ENCODE measurements around the gene AK5. TPM values are rescaled to one million over a fixed set of nuclear protein-coding genes. Genes with fewer than 3 reads are reported as not detected.
A peak's percentile ranks its signal among the peaks of the same experiment; 100 is the strongest.

The AK5 gene
- total RNA-seq, 6 donors from 2014 or later: 0.10 to 0.74 TPM; not detected in 4

GRCh38 chr1:77594366-77595112 lies 312.7 kb downstream of the AK5 start:
- TF ChIP-seq POLR2A (IDR thresholded peaks at IDR 0.05) (no peak), CTCF (IDR thresholded peaks at IDR 0.05) (no peak), EP300 (IDR thresholded peaks at IDR 0.05) (no peak), POLR2AphosphoS5 (IDR thresholded peaks at IDR 0.05) (no peak)
- WGBS, 2 donors: 68 to 79% methylated on average over 1 of the region's 1 CpG
- no peak overlapping the region for H3K27ac ChIP-seq

GRCh38 chr1:77597310-77597709 lies 315.5 kb downstream of the AK5 start:
- DNase-seq (no peak), ATAC-seq (ENCODE audit: low FRiP score in 2 of 2) (no peak)
- TF ChIP-seq CTCF (IDR thresholded peaks at IDR 0.05): no peak
- no peak for TF ChIP-seq EP300 (IDR thresholded peaks at IDR 0.05)
- TF ChIP-seq POLR2A (IDR thresholded peaks at IDR 0.05): no peak
- no peak for TF ChIP-seq POLR2AphosphoS5 (IDR thresholded peaks at IDR 0.05)
- Histone ChIP-seq H3K36me3 (peaks cover 0 to 11% (median 3%) of the 10 kb centered on the region in 4 donors), H3K9me3 (no peaks in the 10 kb centered on the region), H3K27me3 (no peaks in the 10 kb centered on the region), H3K4me1 (no peaks in the 10 kb centered on the region), H3K4me3 (no peak overlapping the region), H3K27ac (no peak overlapping the region)
- WGBS, 2 donors: 94 to 98% methylated on average over 1 of the region's 1 CpG

More at GRCh38 chr1:77594366-77595112, 312.7 kb downstream of the AK5 start:
- no peak overlapping the region for H3K4me3 ChIP-seq
- ATAC-seq (ENCODE audit: low FRiP score in 2 of 2) (no peak), DNase-seq (no peak)
- H3K9me3 ChIP-seq: no peaks in the 10 kb centered on the region
- peaks cover 0 to 11% (median 3%) of the 10 kb centered on the region in 4 donors for H3K36me3 ChIP-seq
- H3K27me3 ChIP-seq: no peaks in the 10 kb centered on the region
- peaks cover 0 to 2% (median 0%) of the 10 kb centered on the region in 4 donors for H3K4me1 ChIP-seq

GRCh38 chr1:77605246-77606026 lies 323.6 kb downstream of the AK5 start:
- 65% methylated on average over 4 of the region's 5 CpGs for WGBS, 2 donors

GRCh38 chr1:77608893-77609292 lies 327.1 kb downstream of the AK5 start:
- no peak overlapping the region for H3K27ac ChIP-seq
- DNase-seq: no peak
- H3K4me1 ChIP-seq: peaks cover 9 to 16% (median 9%) of the 10 kb centered on the region in 4 donors
- H3K36me3 ChIP-seq: peaks cover 0 to 15% (median 2%) of the 10 kb centered on the region in 4 donors
- no peak for ATAC-seq (ENCODE audit: low FRiP score in 2 of 2)
- TF ChIP-seq EP300 (IDR thresholded peaks at IDR 0.05) (no peak), POLR2A (IDR thresholded peaks at IDR 0.05) (no peak), CTCF (IDR thresholded peaks at IDR 0.05) (no peak), POLR2AphosphoS5 (IDR thresholded peaks at IDR 0.05) (no peak)
- WGBS, 2 donors: 97 to 99% methylated on average over 3 of the region's 3 CpGs
- H3K27me3 ChIP-seq: no peaks in the 10 kb centered on the region
- H3K4me3 ChIP-seq: no peak overlapping the region
- H3K9me3 ChIP-seq: peaks cover 12 to 18% (median 15%) of the 10 kb centered on the region in 4 donors

More at GRCh38 chr1:77605246-77606026, 323.6 kb downstream of the AK5 start:
- ATAC-seq (ENCODE audit: low FRiP score in 2 of 2): peak; percentile 34 to 81
- Histone ChIP-seq H3K27me3 (no peaks in the 10 kb centered on the region), H3K4me1 (peaks cover 9 to 16% (median 9%) of the 10 kb centered on the region in 4 donors), H3K27ac (peak overlapping the region in 2 of 4 donors; percentile 26 to 40), H3K9me3 (peaks cover 12 to 18% (median 15%) of the 10 kb centered on the region in 4 donors), H3K4me3 (no peak overlapping the region), H3K36me3 (peaks cover 0 to 15% (median 2%) of the 10 kb centered on the region in 4 donors)
- TF ChIP-seq POLR2AphosphoS5 (IDR thresholded peaks at IDR 0.05) (peak in 1 of 2 donors; percentile 23), POLR2A (IDR thresholded peaks at IDR 0.05) (peak in 1 of 4 donors; percentile 21), EP300 (IDR thresholded peaks at IDR 0.05) (no peak)
- DNase-seq: peak in 1 of 2 donors; percentile 69

Small RNAs within 50 kb of the gene (small RNA-seq; reads per million reads assigned to genes)
- gene RNU7-8P: 0 reads per million in 4 donors

Other genes with a start within 250 kb of the AK5 start
- 10 to 100 TPM; 10.2 to 30.6 (median 17.5) TPM for gene PIGK, start 62.6 kb upstream of the AK5 start, total RNA-seq